DND-41 (cell line): ENCODE measurements around the gene HMCN1.

Experiments
- EZH2 ChIP-seq: IDR thresholded peaks from 3 replicates; pipeline ENCODE4 v1.6.1; 2012; ENCODE audit warnings: borderline replicate concordance, low read depth, mild to moderate bottlenecking, moderate library complexity, low read length, inconsistent platforms; ENCODE audit not compliant: severe bottlenecking
- TF ChIP-seq, protein P1 (sequence below): IDR thresholded peaks from 2 replicates; pipeline ENCODE4 v1.5.1; 2012; ENCODE audit warnings: borderline replicate concordance, low read length, moderate library complexity, mild to moderate bottlenecking; ENCODE audit not compliant: poor library complexity, severe bottlenecking; ENCODE audit errors: extremely low read depth

DNA sequence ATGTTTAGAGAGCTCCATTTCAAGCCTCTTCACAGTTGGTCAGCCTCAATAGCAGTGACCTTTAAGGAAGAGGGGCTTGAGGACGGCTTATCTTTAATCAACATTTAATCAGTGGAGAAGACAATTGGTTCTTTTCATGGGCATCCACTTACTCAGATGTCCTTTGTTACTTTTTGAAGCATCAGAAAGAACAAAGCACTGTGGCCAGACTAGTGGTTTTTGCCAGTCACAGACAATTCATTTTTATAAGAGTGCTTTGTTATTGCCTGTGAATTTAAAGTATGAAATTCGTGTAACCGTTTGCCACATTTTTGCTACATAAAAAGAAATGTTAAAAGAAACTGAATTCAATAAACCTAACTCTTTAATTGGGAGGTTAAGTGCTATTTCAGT is 418.0 kb downstream of the HMCN1 start:
- TF ChIP-seq, protein P1, sequence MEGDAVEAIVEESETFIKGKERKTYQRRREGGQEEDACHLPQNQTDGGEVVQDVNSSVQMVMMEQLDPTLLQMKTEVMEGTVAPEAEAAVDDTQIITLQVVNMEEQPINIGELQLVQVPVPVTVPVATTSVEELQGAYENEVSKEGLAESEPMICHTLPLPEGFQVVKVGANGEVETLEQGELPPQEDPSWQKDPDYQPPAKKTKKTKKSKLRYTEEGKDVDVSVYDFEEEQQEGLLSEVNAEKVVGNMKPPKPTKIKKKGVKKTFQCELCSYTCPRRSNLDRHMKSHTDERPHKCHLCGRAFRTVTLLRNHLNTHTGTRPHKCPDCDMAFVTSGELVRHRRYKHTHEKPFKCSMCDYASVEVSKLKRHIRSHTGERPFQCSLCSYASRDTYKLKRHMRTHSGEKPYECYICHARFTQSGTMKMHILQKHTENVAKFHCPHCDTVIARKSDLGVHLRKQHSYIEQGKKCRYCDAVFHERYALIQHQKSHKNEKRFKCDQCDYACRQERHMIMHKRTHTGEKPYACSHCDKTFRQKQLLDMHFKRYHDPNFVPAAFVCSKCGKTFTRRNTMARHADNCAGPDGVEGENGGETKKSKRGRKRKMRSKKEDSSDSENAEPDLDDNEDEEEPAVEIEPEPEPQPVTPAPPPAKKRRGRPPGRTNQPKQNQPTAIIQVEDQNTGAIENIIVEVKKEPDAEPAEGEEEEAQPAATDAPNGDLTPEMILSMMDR, result no peak
- no peak for TF ChIP-seq EZH2
